Endothelial cell of umbilical vein (primary cell): ENCODE results near the gene CROCC. TPM values are rescaled to one million over a fixed set of nuclear protein-coding genes. Genes with fewer than 3 reads are reported as not detected.
"Not testable (repeated sequence)": the region's sequence is repeated elsewhere in the genome, so short reads cannot be mapped to it uniquely, and the experiment has no call there.

Experiments
- BruUV-seq: library from RNA; stranded (reverse); fragments of 400-500 nt; replicated peaks from 2 replicates; lab custom pipeline; 2021; lab: Mats Ljungman, UMichigan
- CTCF ChIA-PET: fragments of 300-600, 350-600 bp; sonication (Branson Sonifier 250); formaldehyde crosslinking; loops from one replicate; lab custom pipeline; 2021; ENCODE audit warnings: antibody characterized with exemption, inconsistent platforms; lab: Charles Lee
- POLR2A ChIA-PET: fragments of 300-600, 350-600 bp; sonication (Branson Sonifier 250); formaldehyde crosslinking; loops from one replicate; lab custom pipeline; 2021; ENCODE audit warnings: antibody characterized with exemption, inconsistent platforms; lab: Charles Lee
- DNase-seq: peaks from one replicate; pipeline ENCODE4 v3.0.0-alpha.2; 2011; ENCODE audit warnings: low read depth, low spot score
- FAIRE-seq: peaks from 2 replicates; lab custom pipeline; 2011; peaks lifted over from hg19 to GRCh38; lab: Jason Lieb, UNC
- H2AFZ ChIP-seq: 2 replicates; pipeline ENCODE4 v1.6.0; 2012; ENCODE audit warnings: low read depth, low read length, control low read depth, inconsistent platforms
- H3K27ac ChIP-seq: 2 replicates; pipeline ENCODE4 v1.5.1; 2011; ENCODE audit warnings: low read depth, mild to moderate bottlenecking, control low read depth, low read length, moderate library complexity; ENCODE audit not compliant: insufficient read depth
- H3K27me3 ChIP-seq, 2 experiments: 2 replicates each; pipeline versions ENCODE4 v1.6.0 to v1.6.1; 2011; ENCODE audit warnings: low read length in 2 of 2, mixed read lengths in 1 of 2; ENCODE audit not compliant: control insufficient read depth in 2 of 2, insufficient read depth in 2 of 2
- H3K36me3 ChIP-seq, 2 experiments: 2 replicates in 1 of 2; 3 replicates in 1 of 2; pipeline ENCODE4 v1.5.1; 2011; ENCODE audit warnings: low read length in 2 of 2, mild to moderate bottlenecking in 1 of 2, moderate library complexity in 1 of 2; ENCODE audit not compliant: control insufficient read depth in 2 of 2, insufficient read depth in 2 of 2; ENCODE audit errors: extremely low read depth in 1 of 2
- H3K4me1 ChIP-seq: 3 replicates; pipeline ENCODE4 v1.5.1; 2011; ENCODE audit warnings: mild to moderate bottlenecking, low read length; ENCODE audit not compliant: control insufficient read depth, insufficient read depth; ENCODE audit errors: extremely low read depth
- H3K4me2 ChIP-seq: 2 replicates; pipeline ENCODE4 v1.6.1; 2011; ENCODE audit warnings: low read length, control low read depth, mixed read lengths; ENCODE audit not compliant: insufficient read depth
- H3K4me3 ChIP-seq, 3 experiments: fragments of 200-600 bp in 1 of 3; sonication (generic), shearing (Covaris generic) in 1 of 3; replicated peaks in 1 of 3; 2 replicates each; pipeline ENCODE4 v1.5.1; 2011 to 2016; ENCODE audit warnings: control low read depth in 3 of 3, low read length in 3 of 3, mild to moderate bottlenecking in 2 of 3, inconsistent platforms in 1 of 3, low read depth in 1 of 3, moderate library complexity in 1 of 3; ENCODE audit not compliant: insufficient read depth in 1 of 3
- H3K79me2 ChIP-seq: 2 replicates; pipeline ENCODE4 v1.6.0; 2012; ENCODE audit warnings: low read length, inconsistent platforms; ENCODE audit not compliant: control insufficient read depth, insufficient read depth
- H3K9ac ChIP-seq: replicated peaks from 2 replicates; pipeline ENCODE3; 2011; ENCODE audit warnings: low read length, control low read depth; ENCODE audit not compliant: insufficient read depth; ENCODE audit errors: extremely low read depth
- H3K9me1 ChIP-seq: replicated peaks from 3 replicates; pipeline ENCODE4 v1.6.0; 2011; ENCODE audit warnings: mild to moderate bottlenecking, low read length; ENCODE audit not compliant: control insufficient read depth, insufficient read depth; ENCODE audit errors: extremely low read depth
- H3K9me3 ChIP-seq: replicated peaks from 2 replicates; pipeline ENCODE4 v1.5.1; 2012; ENCODE audit warnings: low read length, inconsistent platforms; ENCODE audit not compliant: control insufficient read depth, insufficient read depth
- H4K20me1 ChIP-seq: replicated peaks from 2 replicates; pipeline ENCODE3; 2011; ENCODE audit warnings: mild to moderate bottlenecking, low read length; ENCODE audit not compliant: control insufficient read depth, insufficient read depth; ENCODE audit errors: extremely low read depth
- EZH2 ChIP-seq: IDR thresholded peaks from 2 replicates; pipeline ENCODE4 v1.6.1; 2012; ENCODE audit warnings: borderline replicate concordance, low read depth, mild to moderate bottlenecking, moderate library complexity, low read length, inconsistent platforms; ENCODE audit not compliant: severe bottlenecking
- FOS ChIP-seq: IDR thresholded peaks from 2 replicates; pipeline ENCODE4 v1.6.1; 2011; ENCODE audit warnings: mild to moderate bottlenecking, low read length, moderate library complexity, borderline replicate concordance; ENCODE audit not compliant: insufficient read depth
- GATA2 ChIP-seq: IDR thresholded peaks from 2 replicates; pipeline ENCODE4 v1.7.0; 2011; ENCODE audit warnings: low read depth, mild to moderate bottlenecking, moderate library complexity, mixed read lengths, low read length; ENCODE audit not compliant: insufficient read length, insufficient read depth
- JUN ChIP-seq: IDR thresholded peaks from 2 replicates; pipeline ENCODE4 v1.6.1; 2011; ENCODE audit warnings: borderline replicate concordance, low read depth; ENCODE audit not compliant: insufficient read length, insufficient read depth
- MYC ChIP-seq: IDR thresholded peaks from one replicate; pipeline ENCODE4 v1.6.1; 2011; ENCODE audit warnings: mild to moderate bottlenecking, low read depth, low read length
- POLR2A ChIP-seq: IDR thresholded peaks from 2 replicates; pipeline ENCODE4 v1.6.1; 2012; ENCODE audit warnings: low read depth, mild to moderate bottlenecking, control low read depth, low read length
- POLR2AphosphoS5 ChIP-seq: IDR thresholded peaks from 2 replicates; pipeline ENCODE4 v1.6.1; 2012; ENCODE audit warnings: low read depth, mild to moderate bottlenecking, control low read depth, low read length, moderate library complexity; ENCODE audit not compliant: insufficient read depth
- dilution Hi-C: fragments of 300-500 bp; cut with MboI; formaldehyde crosslinking; loops from one replicate; pipeline ENCODE4 v1.15.0; 2019; ENCODE audit warnings: low sequenced_read_pairs; ENCODE audit not compliant: extremely low pct_ligation_motif_present
- intact Hi-C: fragments of 100-400 bp; cut with micrococcal nuclease; formaldehyde crosslinking; loops from one replicate; pipeline ENCODE4 v1.10.0; 2022
- polyA plus RNA-seq, 4 experiments: library from polyadenylated mRNA; depleted of rRNA in 3 of 4; stranded (reverse) in 3 of 4; unstranded in 1 of 4; fragments of >200 nt; gene quantifications; 2 replicates each; pipeline versions ENCODE4 v1.2.1 to v1.2.3, GENCODE V29; 2011 to 2012; ENCODE audit warnings: missing spikeins in 1 of 4
- total RNA-seq: library from RNA; stranded (reverse); gene quantifications from 2 replicates; pipeline ENCODE4 v1.2.3, GENCODE V29; 2021
- TF ChIP-seq, protein P1 (sequence below), 2 donors: IDR thresholded peaks; 1 replicate in 1 of 2; 2 replicates in 1 of 2; pipeline ENCODE4 v1.5.1; 2011; ENCODE audit warnings: low read length in 2 of 2, mild to moderate bottlenecking in 2 of 2, moderate library complexity in 2 of 2, control low read depth in 1 of 2, inconsistent platforms in 1 of 2, low read depth in 1 of 2; ENCODE audit not compliant: insufficient read depth in 1 of 2; ENCODE audit errors: extremely low read depth in 1 of 2
- TF ChIP-seq, protein P2 (sequence below): IDR thresholded peaks from 2 replicates; pipeline ENCODE4 v1.6.1; 2011; ENCODE audit not compliant: insufficient read depth, insufficient read length

CROCC gene
- total and polyA plus RNA-seq, 2 donors (not counting 3 experiments of a cell fraction or from before 2014, with no cell fraction given): 18.3 to 35.5 TPM

DNA sequence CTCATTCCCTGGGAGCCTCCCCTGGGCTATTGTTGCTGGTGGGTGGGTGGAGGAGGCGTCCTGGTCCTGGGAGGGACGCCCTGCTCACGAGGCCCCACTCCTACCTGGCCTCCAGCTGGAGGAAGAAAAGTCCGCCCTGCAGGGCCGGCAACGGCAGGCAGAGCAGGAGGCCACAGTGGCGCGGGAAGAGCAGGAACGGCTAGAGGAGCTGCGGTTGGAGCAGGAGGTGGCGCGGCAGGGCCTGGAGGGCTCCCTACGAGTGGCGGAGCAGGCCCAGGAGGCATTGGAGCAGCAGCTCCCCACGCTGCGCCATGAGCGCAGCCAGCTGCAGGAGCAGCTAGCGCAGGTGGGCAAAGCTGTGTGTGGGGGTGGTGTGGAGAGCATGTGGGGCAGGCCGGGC, 24.9 kb downstream of the CROCC start:
- ChIA-PET CTCF (interaction anchor here (0.9 to 1.2 kb wide), 2 partner anchors 324 to 326 kb away, joined by 3 to 4 read pairs; no protein-coding TSS in a partner anchor), POLR2A (no interaction called here)
- Histone ChIP-seq H3K4me3 (no peak overlapping the region), H3K4me2 (no peak overlapping the region), H3K27ac (no peak overlapping the region), H3K9ac (no peak overlapping the region), H3K79me2 (no peaks in the 10 kb centered on the region), H3K9me1 (no peaks in the 10 kb centered on the region), H3K27me3 (no peaks in the 10 kb centered on the region), H4K20me1 (no peaks in the 10 kb centered on the region), H2AFZ (no peak overlapping the region), H3K4me1 (no peaks in the 10 kb centered on the region), H3K9me3 (no peaks in the 10 kb centered on the region), H3K36me3 (no peaks in the 10 kb centered on the region)
- intact Hi-C loops (no loop called here), dilution Hi-C loops (no loop called here)
- TF ChIP-seq JUN (no peak), GATA2 (no peak), FOS (no peak), POLR2AphosphoS5 (no peak), MYC (no peak), EZH2 (no peak), POLR2A (no peak)
- TF ChIP-seq, protein P1, sequence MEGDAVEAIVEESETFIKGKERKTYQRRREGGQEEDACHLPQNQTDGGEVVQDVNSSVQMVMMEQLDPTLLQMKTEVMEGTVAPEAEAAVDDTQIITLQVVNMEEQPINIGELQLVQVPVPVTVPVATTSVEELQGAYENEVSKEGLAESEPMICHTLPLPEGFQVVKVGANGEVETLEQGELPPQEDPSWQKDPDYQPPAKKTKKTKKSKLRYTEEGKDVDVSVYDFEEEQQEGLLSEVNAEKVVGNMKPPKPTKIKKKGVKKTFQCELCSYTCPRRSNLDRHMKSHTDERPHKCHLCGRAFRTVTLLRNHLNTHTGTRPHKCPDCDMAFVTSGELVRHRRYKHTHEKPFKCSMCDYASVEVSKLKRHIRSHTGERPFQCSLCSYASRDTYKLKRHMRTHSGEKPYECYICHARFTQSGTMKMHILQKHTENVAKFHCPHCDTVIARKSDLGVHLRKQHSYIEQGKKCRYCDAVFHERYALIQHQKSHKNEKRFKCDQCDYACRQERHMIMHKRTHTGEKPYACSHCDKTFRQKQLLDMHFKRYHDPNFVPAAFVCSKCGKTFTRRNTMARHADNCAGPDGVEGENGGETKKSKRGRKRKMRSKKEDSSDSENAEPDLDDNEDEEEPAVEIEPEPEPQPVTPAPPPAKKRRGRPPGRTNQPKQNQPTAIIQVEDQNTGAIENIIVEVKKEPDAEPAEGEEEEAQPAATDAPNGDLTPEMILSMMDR (IDR thresholded peaks at IDR 0.05; ENCODE audit: extremely low read depth in 1 of 2, insufficient read depth in 1 of 2, low read depth in 1 of 2, low read length in 2 of 2): no peak
- TF ChIP-seq, protein P2, sequence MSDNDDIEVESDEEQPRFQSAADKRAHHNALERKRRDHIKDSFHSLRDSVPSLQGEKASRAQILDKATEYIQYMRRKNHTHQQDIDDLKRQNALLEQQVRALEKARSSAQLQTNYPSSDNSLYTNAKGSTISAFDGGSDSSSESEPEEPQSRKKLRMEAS: no peak
- BruUV-seq: no TSS peak
- DNase-seq: no peak
- FAIRE-seq: no peak

DNA sequence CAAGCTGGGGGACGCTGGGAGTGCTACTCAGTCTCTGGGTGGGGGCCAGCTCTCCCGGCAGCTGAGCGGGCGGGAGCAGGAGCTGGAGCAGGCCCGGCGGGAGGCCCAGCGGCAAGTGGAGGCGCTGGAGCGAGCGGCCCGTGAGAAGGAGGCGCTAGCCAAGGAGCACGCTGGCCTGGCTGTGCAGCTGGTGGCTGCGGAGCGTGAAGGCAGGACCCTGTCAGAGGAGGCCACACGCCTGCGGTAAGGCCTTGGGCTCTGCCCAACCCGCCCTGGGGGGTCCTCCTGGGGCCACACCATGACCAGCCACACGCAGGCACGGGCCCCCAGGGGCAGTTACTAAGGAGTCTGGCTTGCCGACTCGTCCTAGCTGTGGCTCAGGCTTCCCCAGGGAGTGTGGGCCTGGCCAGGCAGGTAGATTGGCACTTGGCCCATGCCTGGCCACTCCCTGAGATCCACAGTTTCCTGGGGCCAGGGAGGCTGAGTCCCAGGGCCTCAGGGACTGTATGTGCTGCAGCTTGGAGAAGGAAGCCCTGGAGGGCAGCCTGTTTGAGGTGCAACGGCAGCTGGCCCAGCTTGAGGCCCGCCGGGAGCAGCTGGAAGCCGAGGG, 26.7 kb downstream of the CROCC start:
- intact Hi-C loops, H3K27ac ChIP-seq, POLR2A ChIA-PET, FAIRE-seq, BruUV-seq, H3K9me3 ChIP-seq, H3K4me3 ChIP-seq, H3K27me3 ChIP-seq, dilution Hi-C loops, H3K79me2 ChIP-seq, H3K4me1 ChIP-seq, H3K4me2 ChIP-seq, H3K36me3 ChIP-seq, DNase-seq, H3K9me1 ChIP-seq, H3K9ac ChIP-seq, H2AFZ ChIP-seq, H4K20me1 ChIP-seq: not testable (repeated sequence)
- CTCF ChIA-PET: interaction anchor here (1.2 to 5.5 kb wide), 5 partner anchors 12 to 327 kb away, joined by 3 to 85 read pairs (median 6); no protein-coding TSS in a partner anchor
